GM12872 (cell line): Measurements from ENCODE around the gene SRGAP3.

Experiments
- TF ChIP-seq, protein P1 (sequence below): IDR thresholded peaks from 3 replicates; pipeline ENCODE4 v1.5.1; 2011; ENCODE audit warnings: low read depth, mild to moderate bottlenecking, low read length, moderate library complexity; ENCODE audit not compliant: insufficient read depth

SRGAP3 gene

GRCh38 chr3:9192248-9193025 lies 57.0 kb downstream of the SRGAP3 start:
- TF ChIP-seq, protein P1, sequence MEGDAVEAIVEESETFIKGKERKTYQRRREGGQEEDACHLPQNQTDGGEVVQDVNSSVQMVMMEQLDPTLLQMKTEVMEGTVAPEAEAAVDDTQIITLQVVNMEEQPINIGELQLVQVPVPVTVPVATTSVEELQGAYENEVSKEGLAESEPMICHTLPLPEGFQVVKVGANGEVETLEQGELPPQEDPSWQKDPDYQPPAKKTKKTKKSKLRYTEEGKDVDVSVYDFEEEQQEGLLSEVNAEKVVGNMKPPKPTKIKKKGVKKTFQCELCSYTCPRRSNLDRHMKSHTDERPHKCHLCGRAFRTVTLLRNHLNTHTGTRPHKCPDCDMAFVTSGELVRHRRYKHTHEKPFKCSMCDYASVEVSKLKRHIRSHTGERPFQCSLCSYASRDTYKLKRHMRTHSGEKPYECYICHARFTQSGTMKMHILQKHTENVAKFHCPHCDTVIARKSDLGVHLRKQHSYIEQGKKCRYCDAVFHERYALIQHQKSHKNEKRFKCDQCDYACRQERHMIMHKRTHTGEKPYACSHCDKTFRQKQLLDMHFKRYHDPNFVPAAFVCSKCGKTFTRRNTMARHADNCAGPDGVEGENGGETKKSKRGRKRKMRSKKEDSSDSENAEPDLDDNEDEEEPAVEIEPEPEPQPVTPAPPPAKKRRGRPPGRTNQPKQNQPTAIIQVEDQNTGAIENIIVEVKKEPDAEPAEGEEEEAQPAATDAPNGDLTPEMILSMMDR = no peak

DNA sequence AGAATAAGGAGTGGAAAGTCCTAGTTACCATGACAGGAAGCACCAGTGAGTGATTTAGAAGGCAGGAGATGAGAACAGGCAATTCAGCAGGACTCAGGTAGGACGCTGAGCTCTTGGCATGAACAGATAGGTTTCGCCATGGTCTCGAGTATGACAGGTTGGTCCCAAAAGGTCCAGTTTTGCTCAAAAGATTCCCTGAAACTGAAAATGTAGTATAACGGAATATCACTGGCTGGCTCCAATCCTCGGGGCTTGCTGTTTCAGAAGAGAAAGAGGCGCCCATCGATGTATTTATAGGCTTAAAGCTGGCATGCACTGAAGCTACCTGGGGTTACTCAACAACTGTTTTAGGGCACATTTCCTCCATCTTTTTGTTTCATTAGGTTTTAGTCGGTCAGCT lies 59.2 kb downstream of the SRGAP3 start:
- TF ChIP-seq, protein P1 = no peak

DNA sequence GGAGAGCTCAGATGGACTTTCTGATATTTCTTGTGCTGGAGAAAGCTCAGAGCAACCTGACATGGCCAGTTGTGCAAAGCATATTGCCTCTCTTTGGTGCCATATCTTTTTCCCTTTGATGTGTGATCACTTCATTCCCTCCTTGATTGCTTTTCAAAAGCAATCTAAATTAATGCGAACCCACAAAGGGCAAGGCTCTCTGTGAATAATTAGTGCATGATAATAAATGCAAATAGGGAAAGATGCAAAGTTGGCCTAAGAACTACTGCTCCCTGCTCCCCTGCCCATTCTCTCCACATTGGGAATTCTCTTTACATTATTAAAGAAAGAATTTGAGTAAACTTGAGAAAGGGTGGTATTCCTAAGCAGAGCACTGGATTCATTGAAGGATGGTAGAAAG lies 60.9 kb downstream of the SRGAP3 start:
- TF ChIP-seq, protein P1 = no peak

- TF ChIP-seq, protein P1 = no peak
Measured at GRCh38 chr3:9185701-9186100, 63.7 kb downstream of the SRGAP3 start.

- TF ChIP-seq, protein P1 = no peak
Measured at GRCh38 chr3:9185046-9185445, 64.4 kb downstream of the SRGAP3 start.

- TF ChIP-seq, protein P1 = no peak
Measured at GRCh38 chr3:9184461-9184835, 65.0 kb downstream of the SRGAP3 start.

DNA sequence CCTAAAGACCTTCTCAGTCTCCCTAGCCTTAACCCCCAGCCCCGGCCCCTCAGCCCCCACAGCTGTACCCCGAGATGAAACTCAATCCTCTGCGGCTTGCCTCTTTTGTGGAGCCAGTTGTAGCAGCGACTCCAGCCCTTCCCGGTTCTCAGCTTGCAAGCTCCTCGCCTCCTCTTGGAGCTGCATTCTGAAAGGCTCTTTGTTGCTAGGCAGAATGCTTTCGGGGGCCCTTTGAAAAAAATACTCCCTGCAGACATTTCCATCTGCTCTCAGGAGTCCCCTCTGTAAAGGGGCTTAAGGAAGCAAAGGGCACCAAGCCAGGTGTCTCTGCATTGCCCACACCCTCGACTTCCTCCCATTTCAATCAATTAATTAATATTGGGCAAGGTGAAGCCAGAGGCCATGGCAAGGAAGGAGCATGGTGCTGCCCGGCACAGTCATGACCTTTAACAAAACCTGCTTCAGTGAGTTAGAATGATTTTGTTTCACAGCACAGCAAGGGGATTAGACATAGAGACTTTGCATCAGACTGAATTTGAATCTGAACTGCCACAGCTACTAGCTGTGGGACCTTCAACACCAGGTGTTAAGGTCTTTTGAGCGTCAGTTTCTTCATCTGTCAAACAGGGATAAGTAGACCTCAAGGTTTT lies 65.5 kb downstream of the SRGAP3 start:
- TF ChIP-seq, protein P1 = no peak
